ENCODE results near the gene CTH. TPM values are rescaled to one million over a fixed set of nuclear protein-coding genes. Genes with fewer than 3 reads are reported as not detected.

The CTH gene
- total RNA-seq, 1 experiment from 2014 or later = 4.7 TPM

DNA sequence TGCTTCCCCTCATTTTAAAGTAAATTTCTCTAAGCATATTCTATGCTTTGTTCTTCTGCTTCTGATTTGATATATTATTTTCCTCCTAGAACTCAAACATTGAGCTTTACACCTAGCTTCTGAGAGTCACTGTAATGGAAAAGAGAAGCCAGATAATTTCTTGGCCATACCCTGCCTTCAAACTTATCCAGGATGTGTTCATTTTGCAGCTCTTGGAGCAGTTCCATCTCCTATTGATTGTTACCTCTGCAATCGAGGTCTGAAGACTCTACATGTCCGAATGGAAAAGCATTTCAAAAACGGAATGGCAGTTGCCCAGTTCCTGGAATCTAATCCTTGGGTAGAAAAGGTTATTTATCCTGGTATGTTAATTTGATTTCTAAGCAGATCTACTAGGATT is 20.8 kb downstream of the CTH start:
- H3K27me3 ChIP-seq (ENCODE audit: control insufficient read depth, insufficient read depth, low read length) = no peaks in the 10 kb centered on the region
- no peak overlapping the region for H3K4me3 ChIP-seq (ENCODE audit: low read depth in 2 of 2, low read length in 2 of 2)
- ChIA-PET CTCF (no interaction called here), POLR2A (interaction anchor here (0.6 kb wide), 1 partner anchor 22 kb away, joined by 7 read pairs; no protein-coding TSS in a partner anchor)
- ATAC-seq (no peak), DNase-seq (ENCODE audit: low read depth, low spot score) (no peak)
- intact Hi-C loops (cut with micrococcal nuclease; ENCODE audit: unreplicated experiment) (no loop called here), in situ Hi-C loops (cut with HindIII; ENCODE audit: low pct_unique_long_range_greater_than_20kb, low sequenced_read_pairs) (no loop called here)
- TF ChIP-seq, protein P1, sequence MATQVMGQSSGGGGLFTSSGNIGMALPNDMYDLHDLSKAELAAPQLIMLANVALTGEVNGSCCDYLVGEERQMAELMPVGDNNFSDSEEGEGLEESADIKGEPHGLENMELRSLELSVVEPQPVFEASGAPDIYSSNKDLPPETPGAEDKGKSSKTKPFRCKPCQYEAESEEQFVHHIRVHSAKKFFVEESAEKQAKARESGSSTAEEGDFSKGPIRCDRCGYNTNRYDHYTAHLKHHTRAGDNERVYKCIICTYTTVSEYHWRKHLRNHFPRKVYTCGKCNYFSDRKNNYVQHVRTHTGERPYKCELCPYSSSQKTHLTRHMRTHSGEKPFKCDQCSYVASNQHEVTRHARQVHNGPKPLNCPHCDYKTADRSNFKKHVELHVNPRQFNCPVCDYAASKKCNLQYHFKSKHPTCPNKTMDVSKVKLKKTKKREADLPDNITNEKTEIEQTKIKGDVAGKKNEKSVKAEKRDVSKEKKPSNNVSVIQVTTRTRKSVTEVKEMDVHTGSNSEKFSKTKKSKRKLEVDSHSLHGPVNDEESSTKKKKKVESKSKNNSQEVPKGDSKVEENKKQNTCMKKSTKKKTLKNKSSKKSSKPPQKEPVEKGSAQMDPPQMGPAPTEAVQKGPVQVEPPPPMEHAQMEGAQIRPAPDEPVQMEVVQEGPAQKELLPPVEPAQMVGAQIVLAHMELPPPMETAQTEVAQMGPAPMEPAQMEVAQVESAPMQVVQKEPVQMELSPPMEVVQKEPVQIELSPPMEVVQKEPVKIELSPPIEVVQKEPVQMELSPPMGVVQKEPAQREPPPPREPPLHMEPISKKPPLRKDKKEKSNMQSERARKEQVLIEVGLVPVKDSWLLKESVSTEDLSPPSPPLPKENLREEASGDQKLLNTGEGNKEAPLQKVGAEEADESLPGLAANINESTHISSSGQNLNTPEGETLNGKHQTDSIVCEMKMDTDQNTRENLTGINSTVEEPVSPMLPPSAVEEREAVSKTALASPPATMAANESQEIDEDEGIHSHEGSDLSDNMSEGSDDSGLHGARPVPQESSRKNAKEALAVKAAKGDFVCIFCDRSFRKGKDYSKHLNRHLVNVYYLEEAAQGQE (IDR thresholded peaks at IDR 0.05; ENCODE audit: insufficient read depth in 1 of 2, low read depth in 2 of 2, low read length in 1 of 2) = no peak
- TF ChIP-seq POLR2AphosphoS5 (IDR thresholded peaks at IDR 0.05; ENCODE audit: low read depth, low read length) (no peak), SIN3A (IDR thresholded peaks at IDR 0.05; ENCODE audit: borderline replicate concordance, insufficient read depth, low read depth, low read length) (no peak), TCF7L2 (IDR thresholded peaks at IDR 0.05; ENCODE audit: low read depth, low read length) (no peak)
- TF ChIP-seq, protein P2, sequence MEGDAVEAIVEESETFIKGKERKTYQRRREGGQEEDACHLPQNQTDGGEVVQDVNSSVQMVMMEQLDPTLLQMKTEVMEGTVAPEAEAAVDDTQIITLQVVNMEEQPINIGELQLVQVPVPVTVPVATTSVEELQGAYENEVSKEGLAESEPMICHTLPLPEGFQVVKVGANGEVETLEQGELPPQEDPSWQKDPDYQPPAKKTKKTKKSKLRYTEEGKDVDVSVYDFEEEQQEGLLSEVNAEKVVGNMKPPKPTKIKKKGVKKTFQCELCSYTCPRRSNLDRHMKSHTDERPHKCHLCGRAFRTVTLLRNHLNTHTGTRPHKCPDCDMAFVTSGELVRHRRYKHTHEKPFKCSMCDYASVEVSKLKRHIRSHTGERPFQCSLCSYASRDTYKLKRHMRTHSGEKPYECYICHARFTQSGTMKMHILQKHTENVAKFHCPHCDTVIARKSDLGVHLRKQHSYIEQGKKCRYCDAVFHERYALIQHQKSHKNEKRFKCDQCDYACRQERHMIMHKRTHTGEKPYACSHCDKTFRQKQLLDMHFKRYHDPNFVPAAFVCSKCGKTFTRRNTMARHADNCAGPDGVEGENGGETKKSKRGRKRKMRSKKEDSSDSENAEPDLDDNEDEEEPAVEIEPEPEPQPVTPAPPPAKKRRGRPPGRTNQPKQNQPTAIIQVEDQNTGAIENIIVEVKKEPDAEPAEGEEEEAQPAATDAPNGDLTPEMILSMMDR (IDR thresholded peaks at IDR 0.05) = no peak
- H3K27ac ChIP-seq (ENCODE audit: low read length) = no peak overlapping the region
- H3K4me1 ChIP-seq (ENCODE audit: control insufficient read depth, insufficient read depth, low read length) = no peaks in the 10 kb centered on the region
- no peaks in the 10 kb centered on the region for H3K9me3 ChIP-seq (ENCODE audit: control insufficient read depth, insufficient read depth, low read depth, low read length)
- BruUV-seq (replicated peaks) = no TSS peak
- H3K36me3 ChIP-seq (ENCODE audit: control insufficient read depth, insufficient read depth, low read length) = no peaks in the 10 kb centered on the region

DNA sequence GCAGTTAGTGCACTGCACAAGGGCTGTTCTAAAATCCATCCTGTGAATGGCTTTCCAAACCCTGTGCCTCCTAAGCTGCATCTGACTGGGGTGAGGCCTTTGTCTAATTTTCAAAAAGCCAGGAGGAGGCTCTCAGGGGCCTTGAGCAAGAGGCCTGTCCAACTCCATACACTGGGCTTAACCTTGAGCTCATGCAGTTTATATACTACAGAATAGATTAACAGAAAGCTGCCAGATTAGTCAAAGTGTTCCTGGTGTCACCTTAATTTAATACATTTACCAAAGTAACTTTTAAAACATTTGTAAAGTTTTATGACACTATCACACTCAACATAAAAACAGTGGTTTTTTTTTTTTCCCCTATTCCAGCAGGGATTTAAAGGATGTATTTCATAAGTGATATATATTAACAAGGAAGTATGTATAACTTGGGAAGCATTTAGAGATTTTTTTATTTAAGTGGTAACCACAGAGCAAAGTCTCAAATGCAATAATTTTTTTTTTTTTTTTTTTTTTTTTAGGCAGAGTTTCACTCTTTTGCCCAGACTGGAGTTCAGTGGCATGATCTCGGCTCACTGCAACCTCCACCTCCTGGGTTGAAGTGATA is 23.3 kb downstream of the CTH start:
- in situ Hi-C loops (cut with HindIII; ENCODE audit: low pct_unique_long_range_greater_than_20kb, low sequenced_read_pairs) (no loop called here), intact Hi-C loops (cut with micrococcal nuclease; ENCODE audit: unreplicated experiment) (no loop called here)
- H3K9me3 ChIP-seq (ENCODE audit: control insufficient read depth, insufficient read depth, low read depth, low read length) = no peaks in the 10 kb centered on the region
- H3K27ac ChIP-seq (ENCODE audit: low read length) = no peak overlapping the region
- no peak for ATAC-seq
- TF ChIP-seq TCF7L2 (IDR thresholded peaks at IDR 0.05; ENCODE audit: low read depth, low read length) (no peak), SIN3A (IDR thresholded peaks at IDR 0.05; ENCODE audit: borderline replicate concordance, insufficient read depth, low read depth, low read length) (no peak), POLR2AphosphoS5 (IDR thresholded peaks at IDR 0.05; ENCODE audit: low read depth, low read length) (no peak)
- TF ChIP-seq, protein P2 (IDR thresholded peaks at IDR 0.05) = no peak
- TF ChIP-seq, protein P1 (IDR thresholded peaks at IDR 0.05; ENCODE audit: insufficient read depth in 1 of 2, low read depth in 2 of 2, low read length in 1 of 2) = no peak
- POLR2A ChIA-PET = interaction anchor here (0.7 kb wide), 1 partner anchor 98 kb away, joined by 6 read pairs; no protein-coding TSS in a partner anchor
- H3K4me1 ChIP-seq (ENCODE audit: control insufficient read depth, insufficient read depth, low read length) = no peaks in the 10 kb centered on the region
- H3K4me3 ChIP-seq (ENCODE audit: low read depth in 2 of 2, low read length in 2 of 2) = no peak overlapping the region
- no peaks in the 10 kb centered on the region for H3K27me3 ChIP-seq (ENCODE audit: control insufficient read depth, insufficient read depth, low read length)
- no peak for DNase-seq (ENCODE audit: low read depth, low spot score)
- no peaks in the 10 kb centered on the region for H3K36me3 ChIP-seq (ENCODE audit: control insufficient read depth, insufficient read depth, low read length)
- BruUV-seq (replicated peaks) = no TSS peak
- CTCF ChIA-PET = no interaction called here

Data from Panc1 (cell line).